HL-60/S4 treated with retinoic acid at 250 ng/mL for 4 days and 3 days (cell line): ENCODE measurements around the gene DOCK11.

ENCODE experiments used
- in situ Hi-C: fragments of 300-500 bp; cut with MboI; formaldehyde crosslinking; loops from 2 replicates; pipeline ENCODE4 v1.7.0; 2022; ENCODE audit warnings: low sequenced_read_pairs

Gene DOCK11

DNA sequence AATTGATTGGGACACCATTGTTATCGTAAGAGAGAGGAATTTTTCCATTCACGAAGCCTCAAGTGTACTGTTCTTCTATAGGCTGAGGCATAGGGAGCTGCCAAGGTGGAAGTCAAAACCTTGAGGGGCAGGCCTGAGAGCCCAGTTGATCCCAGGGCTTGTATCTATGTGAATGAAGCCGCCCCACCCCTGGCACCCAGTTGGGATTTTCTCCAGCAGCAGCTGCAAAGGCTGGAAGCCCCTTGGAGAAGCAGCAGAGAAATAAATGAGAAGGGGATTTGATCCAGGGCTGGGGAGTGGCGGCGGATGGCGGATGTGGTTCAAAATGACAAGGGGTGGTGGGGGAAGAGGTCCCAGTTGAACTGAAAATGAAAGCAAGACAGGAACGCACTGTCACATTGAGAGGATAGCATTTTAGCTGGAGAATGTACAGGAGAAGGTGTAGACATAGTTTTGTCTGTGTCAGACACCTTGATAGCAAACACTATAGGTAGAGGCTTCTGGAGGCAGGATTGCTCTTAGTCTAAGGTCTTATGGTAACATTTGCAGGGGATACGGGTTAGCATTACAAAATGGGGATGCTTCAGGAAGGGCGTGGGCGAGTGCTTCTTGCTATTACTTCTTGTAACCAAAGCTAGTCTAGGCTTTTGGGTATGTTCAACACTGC is 32.6 kb downstream of the DOCK11 start:
- in situ Hi-C loops: no loop called here

DNA sequence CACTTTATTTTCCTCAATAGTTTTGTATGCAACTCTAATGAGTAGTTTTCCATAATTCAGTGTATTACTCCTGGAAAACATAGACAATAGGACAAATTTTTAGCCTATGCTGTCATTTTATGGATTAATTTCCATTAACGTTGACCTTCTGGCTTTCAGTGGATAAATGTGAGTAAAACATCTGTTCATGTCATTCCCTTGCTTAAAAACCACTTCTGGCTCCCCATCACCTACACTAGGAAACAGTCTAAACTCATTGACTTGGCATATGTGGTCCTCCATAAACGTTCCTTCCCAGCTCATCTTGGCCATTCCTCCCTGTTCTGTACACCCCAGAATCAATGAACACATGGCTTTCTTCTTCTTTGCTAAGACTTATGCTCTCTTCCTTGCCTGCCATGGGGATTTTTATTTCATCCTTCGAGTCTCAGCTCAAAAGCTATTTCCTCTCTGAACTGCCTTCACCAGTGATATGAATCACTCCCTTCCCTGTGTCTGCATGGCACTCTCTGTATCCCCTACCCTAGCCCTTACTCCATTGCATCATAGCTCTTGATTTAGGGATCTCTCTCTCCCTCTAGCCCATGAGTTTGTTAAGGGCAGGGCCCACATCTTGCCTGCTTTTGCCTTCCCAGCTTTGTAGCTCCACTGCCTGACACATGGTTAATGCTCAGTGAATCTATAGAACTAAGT is 34.8 kb downstream of the DOCK11 start:
- in situ Hi-C loops: no loop called here

DNA sequence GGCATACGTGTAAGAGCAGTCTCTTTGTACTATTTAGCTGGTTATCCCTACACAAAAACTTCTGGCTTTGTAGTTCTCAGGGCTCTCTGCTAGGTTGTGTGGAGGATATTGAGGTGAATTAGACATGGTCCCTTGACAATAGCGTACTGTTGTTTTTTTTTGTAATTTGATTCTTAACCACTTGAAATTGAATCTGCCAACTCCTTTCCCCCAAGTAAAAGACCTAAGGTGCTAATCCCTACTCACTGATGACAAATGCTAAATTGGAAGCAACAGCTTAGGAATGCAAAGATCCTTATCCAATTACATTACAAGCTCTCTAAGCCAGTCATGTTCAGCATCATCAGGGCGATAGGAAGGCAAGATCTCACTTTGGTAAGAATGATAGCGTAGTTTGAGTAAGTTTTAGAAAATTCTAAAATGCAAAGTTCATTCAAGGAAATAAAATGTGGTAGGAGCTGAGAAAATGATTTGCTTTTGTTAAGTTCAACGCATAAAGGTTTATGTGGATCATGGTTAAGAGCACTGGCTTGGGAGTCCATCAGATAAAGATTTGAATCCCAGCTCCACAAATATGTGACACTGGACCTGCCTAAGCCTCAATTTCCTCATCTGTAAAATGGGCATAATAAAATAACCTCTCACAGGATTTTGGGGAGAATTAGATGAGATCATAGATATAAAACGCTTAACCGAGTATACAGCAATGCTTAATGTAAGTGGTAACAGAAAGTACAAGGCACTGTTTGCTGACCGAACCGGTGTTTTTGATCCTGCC is 39.3 kb downstream of the DOCK11 start:
- in situ Hi-C loops: no loop called here

DNA sequence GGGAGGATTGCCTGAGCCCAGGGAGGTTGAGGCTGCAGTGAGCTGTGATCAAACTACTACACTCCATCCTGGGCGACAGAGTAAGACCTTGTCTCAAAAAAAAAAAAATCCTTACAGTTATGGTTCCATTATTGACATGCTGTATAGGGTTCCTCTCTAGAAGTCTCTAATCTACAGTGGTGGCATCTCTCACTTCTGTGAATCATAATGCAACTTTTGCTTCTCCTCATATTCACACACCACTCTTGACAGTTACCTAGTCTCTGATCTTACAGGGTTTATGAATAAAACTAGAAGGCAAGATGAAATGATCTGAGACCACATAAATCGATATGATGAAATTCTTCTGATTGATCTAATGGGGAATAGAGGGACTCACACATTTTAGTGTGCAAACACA is 40.6 kb downstream of the DOCK11 start:
- in situ Hi-C loops: no loop called here

DNA sequence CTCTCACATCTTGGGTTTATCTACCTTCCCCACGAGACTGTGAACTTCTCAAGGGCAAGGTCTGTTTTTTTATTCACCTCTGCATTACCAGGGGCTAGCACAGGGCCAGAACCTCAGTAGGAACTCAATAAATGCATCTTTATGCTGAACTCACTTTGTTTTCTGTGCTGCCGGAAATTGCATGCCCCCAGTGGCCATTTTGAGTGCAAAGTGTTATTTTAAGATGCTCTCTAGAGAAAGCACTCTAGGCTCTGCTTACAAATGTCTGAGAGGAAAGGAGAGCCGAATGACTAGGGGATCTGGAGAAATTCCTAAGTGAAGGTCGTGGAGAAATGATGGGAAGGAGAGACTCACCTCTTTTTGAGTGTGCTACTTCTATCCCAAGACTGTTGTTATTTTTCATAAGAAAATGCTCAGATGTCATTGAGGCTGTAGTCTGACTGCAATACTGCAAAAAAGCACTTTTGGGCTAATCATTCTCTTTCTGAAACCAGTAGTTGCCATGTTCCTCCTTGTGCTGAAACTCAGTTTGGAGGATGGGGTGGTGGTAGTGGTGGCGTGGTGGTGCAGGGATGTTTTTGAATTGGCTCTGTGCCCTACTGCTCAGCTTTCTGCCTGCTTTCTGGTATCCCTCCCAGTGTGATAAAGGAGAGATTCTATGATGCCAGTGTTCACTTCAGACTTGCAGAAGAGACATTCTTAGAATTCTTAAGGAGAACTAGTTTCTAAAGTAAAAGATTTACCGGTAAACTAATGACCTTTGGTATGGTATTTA is 41.3 kb downstream of the DOCK11 start:
- in situ Hi-C loops: no loop called here

DNA sequence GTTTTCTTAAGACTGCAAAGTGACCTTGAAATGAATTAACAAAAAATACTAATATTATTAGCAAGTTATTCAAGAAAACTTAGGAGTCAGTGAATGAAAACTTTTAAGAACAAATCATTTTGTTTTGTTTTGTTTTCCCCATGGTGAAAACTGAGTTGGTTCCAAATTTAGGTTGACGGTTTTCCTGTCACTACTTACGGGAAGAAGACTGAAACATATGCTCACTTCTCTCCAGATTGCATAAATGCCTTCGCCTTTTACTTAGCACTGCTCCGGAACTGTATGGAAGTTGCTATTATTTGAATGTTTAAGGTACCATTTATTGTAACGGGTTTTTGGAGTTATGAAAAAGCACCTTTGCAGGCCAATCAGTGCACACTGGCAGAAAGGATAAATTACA is 42.8 kb downstream of the DOCK11 start:
- in situ Hi-C loops: no loop called here

DNA sequence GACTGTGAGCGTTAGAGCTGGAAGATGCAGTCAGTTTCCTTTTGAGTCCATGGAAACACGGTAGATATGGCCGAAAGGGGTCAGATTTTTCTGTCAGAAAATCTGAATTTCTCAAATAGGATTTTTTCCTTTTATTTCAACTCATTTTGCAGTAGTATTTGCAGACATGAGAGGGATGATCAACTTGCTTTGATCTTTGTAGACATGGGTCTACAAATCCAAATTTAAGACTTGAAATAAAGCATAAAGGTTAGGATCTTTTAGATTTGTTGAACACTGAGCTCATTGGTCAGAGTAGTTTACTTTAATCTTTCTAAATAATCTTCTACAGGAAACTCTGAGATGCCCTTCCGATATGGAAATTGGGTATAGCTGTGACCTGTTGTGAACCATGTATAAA is 44.7 kb downstream of the DOCK11 start:
- in situ Hi-C loops: no loop called here

DNA sequence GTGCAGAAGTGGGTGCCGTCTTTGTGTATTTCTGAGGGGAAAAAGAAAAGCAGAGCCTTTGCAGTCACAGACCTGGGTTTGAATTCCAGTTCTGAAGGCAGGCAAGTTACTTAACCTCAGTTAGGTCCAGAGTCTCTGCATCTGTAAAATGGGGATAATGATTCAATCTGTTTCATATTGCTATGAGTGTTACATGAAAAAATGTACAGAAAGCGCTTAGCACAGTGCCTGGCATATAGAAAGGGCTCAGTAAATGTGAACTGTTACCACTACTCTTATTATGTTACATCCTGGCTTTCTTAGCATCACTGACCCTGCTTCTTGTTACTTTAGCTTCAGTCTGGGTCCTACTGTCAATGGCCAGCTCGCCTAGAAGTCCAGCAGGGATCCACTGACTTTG is 45.9 kb downstream of the DOCK11 start:
- in situ Hi-C loops: no loop called here

DNA sequence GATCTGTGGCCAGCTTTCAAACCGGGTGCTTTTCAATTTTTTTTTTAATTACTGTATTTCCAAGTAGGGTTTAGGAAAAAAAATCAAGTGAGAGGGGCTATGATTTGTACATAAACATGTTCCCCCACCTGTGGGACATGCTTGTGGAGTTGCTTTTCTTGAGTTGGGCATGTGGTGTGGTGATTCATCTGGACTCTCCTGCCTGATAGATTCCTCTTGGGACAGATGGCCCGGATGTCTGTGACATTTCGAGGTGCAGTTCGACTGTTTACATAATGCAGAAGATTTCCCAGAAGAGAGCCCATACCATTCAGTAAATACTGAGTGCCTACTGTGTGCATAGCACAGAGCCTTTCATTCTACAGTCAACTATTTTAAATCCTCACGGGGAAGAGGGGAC is 49.9 kb downstream of the DOCK11 start:
- in situ Hi-C loops: no loop called here

DNA sequence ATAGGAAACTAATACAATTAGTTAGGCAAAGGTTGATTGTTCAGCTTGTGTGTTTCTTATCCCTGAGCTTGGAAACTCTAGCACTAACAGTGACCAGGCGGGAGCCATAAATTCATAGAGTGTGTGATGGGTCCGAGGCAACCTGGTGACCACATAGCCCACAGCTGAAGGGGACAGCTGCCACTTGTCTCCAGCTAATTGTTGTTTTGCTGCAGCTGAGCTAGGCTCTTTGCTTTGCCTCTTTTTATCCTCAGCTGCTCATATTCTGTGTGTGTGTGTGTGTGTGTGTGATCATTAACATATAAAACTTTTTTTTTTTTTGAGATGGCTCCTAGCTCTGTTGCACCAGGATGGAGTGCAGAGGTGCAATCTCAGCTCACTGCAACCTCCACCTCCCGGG is 53.2 kb downstream of the DOCK11 start:
- in situ Hi-C loops: no loop called here

DNA sequence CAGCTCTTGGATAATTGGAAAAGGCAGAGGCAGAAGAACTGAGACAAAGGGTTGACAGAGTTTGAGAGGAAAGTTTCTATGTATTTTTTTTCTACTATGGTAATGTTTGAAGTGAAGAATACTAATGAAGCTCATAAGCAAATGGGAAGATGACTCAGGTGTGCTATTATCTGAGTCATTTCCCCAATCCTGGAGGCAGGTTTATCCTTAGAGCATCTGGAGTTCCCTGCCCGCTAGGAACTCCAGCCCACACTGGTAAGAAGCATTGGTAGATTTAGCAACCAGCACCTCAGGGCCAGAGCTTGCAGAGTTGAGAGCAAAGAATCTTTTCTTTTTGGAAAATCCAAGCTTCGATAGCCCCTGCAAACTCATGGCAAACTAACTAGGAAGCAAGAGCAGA is 55.2 kb downstream of the DOCK11 start:
- in situ Hi-C loops: no loop called here

DNA sequence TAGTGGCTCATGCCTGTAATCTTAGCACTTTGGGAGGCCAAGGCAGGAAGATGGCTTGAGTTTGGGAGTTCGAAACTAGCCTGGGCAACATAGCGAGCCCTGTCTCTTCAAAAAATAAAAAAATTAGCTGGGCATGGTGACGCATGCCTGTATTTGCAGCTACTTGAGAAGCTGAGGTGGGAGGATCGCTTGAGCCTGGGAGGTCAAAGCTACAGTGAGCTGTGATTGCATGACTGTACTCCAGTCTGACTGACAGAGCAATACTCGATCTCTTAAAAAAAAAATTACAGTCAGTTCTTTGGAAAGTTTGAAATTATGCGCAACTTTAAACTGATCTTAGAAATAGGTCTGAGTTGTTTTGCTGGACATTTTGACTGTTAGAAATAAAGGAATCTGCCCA is 55.8 kb downstream of the DOCK11 start:
- in situ Hi-C loops: no loop called here

DNA sequence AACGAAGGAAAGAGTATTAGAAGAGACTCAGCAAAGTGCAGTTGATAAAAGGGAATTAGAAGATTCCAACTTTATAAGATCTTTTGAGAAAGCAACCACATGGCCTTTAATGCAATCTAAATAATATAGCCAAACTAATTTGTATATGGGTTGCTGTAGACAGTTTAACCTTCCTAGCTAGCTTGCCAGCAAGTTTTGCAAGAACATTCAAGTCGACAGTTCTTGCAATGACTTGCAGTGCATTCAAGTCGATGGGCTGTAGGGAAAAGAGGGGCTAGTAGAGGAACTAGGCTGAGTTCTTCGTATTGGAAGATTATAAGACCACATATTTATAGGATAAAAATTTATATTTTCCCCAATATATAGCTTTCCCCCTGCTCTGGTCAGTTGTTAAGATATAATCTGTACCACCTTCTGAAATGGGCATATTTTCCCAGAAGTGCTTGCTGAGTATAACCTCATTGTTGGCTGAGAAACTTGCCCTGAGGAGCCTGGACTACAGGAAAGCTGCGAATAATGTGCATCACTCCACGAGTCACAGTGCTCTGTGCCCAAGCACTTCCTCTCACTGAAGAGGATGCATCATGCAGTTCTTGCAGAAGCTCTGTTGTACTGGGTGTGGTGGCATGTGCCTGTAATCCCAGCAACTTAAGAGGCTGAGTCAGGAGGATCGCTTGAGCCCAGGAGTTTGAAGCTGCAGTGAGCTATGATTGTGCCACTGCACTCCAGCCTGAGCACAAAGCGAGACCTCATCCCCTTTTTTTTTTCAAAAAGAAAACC is 56.7 kb downstream of the DOCK11 start:
- in situ Hi-C loops: no loop called here

DNA sequence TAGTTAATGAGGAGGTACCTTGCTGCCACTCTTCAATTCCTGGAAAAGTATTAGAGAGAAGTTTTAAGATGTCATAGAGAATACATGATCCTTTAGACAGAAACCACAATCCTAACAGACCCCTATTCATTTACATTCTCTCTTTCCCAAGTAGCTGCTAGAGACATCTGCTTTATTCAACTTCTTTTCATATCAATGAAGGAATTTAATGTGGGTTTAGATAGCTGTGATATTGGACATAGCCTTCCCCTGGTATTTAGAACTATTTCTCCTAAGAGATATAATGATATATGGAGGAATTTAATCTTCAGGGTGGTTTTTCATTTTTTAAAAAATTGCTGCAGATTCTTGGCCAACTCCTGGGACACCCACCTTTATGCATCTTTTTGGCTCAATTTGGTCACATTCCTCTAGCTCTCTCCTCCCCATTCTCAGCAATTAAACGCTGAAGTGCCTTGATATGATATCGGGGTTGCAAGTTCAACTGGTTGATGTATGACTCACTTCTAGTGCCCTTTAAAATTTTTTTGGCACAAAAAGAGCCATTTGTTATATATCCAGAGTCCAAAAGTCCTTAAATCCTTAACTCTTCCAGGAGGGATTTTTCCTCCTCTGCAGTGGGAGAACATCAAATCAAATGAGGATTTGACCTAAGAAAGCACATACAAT is 57.6 kb downstream of the DOCK11 start:
- in situ Hi-C loops: no loop called here

DNA sequence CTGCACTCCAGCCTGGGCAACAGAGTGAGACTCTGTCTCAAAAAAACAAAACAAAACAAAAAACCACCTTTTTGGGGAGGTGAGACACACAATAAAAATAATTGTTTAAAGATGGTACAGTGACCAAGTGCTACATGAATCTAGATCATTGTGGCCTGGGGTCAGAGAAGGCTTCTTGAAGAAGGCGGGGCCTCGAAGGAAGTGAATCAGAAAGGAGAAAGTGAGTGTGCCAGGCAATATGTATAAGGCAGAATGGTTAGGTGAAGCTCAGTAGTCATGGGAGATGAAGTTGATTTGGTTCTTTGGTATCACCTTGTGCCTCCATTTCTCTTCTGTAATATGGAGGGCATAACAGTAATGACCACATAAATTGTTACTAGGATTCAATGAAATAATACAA is 58.9 kb downstream of the DOCK11 start:
- in situ Hi-C loops: no loop called here

DNA sequence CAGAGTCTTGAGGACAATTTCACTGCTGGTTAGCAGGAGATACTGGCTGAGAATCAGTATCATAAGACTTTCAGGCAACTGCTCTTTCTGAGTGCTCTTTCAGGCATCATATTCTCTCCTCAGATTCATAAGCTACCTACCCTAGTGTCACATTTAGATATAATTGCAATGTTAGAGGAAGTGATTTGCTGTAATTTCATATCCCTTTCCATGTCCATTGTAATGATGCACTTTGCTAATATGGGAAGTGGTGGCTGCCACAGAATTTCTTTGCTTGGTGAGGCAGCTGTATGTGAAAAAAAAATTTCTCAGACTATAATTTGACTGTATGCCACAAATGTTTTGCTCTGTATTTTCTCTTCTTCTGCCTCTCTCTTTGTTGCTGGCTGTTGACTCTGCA is 63.3 kb downstream of the DOCK11 start:
- in situ Hi-C loops: no loop called here

DNA sequence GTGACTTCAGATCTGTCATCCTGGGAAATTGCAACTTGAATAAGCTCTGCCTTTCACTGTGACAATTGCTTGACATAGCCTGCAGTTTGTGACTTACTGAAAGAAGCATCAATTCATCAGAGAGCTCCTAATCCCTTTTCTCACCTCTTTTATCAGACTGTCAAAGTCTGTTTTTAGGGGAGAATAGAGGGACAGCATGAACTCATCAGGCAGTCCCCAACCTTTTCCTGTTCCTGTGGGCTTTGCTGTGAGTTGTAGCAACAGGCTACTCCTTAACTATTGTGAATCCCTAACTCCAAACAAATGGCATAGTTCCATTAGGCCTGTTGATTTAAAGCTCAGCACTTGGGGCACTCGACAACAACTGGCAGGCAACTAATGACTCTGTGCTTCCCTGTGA is 64.9 kb downstream of the DOCK11 start:
- in situ Hi-C loops: no loop called here

DNA sequence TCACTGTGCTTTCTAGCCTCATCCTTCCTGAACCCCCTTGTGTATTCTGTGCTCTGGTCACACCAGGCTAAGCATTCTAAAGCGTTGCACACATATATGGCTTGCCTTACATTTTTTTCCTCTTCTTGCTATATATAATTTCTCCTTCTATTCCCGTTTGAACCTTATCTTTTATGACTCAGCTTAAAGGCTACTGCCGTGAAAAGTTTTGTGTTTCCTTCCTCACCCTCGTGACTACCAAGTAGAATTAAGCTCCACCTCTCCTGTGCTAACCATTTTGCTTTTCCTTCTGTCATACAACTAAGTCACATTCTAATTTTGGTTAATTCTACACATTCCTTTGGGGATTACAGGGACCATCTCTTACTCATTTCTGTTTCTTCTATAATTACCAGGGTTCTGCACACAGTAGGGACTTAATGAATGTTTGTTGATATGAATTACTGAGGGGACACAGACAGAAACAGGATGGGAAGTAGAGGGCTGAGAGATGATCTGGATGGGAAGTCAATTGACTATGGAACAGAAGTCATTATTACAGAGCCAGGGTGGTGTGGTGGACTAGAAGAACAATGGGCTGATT is 67.1 kb downstream of the DOCK11 start:
- in situ Hi-C loops: no loop called here

DNA sequence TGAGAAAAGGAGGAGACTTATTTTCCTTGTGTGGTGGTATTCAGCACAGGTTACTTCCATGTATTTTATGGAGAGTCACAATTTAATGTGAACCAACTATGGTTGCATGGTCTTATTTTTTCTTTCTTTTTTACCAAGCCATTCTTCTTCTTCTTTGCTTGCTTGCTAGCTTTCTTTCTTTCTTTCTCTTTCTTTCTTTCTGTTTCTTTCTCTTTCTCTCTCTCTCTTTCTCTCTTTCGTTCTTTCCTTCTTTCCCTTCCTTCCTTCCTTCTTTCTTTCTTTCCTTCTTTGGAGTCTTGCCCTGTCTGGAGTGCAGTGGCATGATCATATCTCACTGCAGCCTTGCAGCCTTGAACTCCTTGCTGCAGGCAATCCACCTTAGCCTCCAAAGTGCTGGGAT is 68.9 kb downstream of the DOCK11 start:
- in situ Hi-C loops: no loop called here

DNA sequence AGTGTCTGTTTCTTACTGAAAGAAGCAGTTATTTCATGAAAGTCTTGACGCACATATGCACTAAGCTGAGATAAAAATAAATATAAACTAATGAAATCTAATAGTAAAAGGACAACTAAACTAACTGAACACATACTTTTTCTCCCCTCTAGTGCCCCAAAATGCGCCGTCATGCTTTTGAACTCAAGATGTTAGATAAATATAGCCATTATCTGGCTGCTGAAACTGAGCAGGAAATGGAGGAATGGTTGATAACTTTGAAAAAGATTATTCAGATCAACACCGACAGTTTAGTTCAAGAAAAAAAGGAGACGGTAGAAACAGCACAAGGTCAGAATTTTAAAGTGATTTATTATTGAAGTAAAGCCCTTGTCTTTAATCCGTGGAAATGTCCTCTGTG is 70.2 kb downstream of the DOCK11 start:
- in situ Hi-C loops: no loop called here
